NCI-H1436 treated with DMSO at 0.1 percent for 48 hours (cell line): ENCODE measurements around the gene KREMEN2.

Source experiments
- DNase-seq: peaks from one replicate; lab custom pipeline; 2025; lab: John Stamatoyannopoulos, UW

KREMEN2 gene

GRCh38 chr16:2980227-2981176 is 16.4 kb downstream of the KREMEN2 start, which contains the start of gene PKMYT1:
PKMYT1 (minus strand) TSS chr16:2980446; CDS start chr16:2979657, 789 bp downstream.
- DNase-seq = no peak

DNA sequence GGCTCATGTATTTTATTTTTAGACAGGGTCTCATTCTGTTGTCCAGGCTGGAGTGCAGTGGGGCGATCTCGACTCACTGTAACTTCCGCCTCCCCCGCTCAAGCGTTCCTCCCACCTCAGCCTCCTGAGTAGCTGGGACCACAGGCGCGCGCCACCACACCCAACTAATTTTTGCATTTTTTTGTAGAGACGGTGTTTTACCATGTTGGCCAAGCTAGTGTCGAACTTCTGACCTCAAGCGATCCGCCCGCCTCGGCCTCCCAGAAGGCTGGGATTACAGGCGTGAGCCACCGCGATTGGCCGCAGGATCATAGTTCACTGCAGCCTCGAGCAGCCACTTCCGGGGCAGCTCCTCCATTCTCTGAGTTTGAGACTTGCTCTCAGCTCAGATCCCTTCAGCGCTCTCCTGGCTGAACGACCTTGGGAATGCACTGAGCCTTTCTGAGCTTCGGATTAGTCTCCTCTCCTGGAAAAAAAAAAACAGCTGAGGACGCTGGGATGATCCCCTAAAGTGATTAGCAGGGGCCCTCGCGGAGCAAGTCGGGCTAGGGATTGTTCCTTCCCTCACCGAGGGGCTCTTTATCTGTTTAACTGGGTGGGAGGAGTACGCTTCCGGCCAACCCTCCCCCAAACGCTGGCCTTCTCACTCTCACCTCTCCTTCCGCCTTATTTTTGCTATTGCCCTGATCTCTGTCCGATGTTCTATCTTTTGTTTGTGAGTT is 17.3 kb downstream of the KREMEN2 start:
- no peak for DNase-seq

DNA sequence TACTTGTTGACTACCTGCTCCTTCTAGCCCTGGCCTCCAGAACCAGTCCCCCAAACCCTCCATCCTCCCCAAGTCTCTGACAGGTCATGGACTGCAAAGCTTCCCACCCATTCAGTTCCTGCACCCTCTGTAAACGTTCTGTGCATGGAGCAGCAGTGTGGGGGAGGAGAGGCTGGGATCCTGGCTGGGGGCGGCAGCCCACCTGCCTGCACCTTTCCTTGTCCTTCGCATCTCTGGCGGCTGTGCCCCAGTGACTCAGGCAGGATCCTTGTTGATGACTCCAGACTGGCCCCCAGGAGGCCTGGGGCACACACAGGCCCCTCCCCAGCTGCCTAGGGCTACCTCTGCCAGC is 17.8 kb downstream of the KREMEN2 start:
- DNase-seq = no peak

DNA sequence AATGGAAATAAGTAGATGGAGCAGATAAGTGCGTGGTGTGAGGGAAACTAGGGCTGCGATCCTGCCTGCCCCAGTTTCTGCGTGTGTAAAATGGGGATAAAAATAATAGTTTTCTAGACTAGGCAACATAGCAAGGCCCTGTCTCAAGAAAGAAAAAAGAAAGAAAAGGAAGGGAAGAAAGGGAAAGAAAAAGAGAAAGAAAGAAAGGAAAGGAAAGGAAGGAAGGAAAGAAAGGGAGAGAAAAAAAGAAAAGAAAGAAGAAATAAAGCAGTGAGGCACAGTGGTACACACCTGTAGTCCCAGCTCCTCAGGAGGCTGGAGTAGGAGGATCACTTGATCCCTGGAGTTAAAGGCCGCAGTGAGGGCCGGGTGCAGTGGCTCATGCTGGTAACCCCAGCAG is 18.3 kb downstream of the KREMEN2 start:
- no peak for DNase-seq

- no peak for DNase-seq
Observed at GRCh38 chr16:2983706-2984136, 19.6 kb downstream of the KREMEN2 start.

DNA sequence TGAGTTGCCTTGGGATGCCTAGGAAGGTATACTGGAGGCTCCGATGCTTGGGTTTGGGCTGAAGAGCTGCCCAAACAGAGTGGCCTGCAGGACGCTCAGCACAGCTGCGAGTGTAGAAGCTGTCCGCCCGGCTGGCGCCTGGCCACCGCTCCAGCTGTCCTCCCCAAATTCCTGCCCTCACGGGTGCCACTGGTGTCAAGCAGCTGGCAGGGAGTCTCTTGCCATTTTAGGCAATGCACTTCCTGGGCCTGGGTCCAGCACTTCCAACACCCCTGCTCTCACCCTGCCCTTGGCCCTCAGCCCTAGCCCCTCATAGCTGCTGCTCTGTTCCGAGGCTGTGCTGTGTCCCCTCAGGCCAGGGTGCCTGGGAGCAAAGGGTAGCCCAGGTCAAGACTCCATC is 21.4 kb downstream of the KREMEN2 start:
- no peak for DNase-seq

DNA sequence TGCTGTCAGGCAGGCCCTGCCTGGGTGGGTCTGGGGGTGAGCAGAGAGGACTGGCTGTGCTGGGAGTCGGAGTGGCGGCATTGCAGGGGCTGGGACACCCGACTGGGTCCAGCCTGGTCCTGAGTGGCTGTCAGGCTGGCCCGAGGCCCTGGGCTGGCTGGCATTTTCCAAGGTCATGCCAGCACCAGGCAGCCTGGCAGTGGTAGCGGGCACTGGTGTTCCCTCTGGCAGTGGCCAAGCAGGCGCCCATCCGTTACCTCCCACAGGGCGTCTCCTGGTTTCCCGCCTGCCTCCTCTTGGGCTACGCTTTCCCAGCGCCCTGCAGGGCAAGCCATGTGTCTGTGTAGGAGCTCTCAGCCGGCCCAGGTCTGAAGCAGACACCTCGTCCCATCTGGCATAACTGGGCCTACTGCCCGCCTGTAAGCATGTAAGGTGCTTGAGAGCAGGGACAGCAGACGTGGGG is 21.8 kb downstream of the KREMEN2 start:
- DNase-seq = no peak

DNA sequence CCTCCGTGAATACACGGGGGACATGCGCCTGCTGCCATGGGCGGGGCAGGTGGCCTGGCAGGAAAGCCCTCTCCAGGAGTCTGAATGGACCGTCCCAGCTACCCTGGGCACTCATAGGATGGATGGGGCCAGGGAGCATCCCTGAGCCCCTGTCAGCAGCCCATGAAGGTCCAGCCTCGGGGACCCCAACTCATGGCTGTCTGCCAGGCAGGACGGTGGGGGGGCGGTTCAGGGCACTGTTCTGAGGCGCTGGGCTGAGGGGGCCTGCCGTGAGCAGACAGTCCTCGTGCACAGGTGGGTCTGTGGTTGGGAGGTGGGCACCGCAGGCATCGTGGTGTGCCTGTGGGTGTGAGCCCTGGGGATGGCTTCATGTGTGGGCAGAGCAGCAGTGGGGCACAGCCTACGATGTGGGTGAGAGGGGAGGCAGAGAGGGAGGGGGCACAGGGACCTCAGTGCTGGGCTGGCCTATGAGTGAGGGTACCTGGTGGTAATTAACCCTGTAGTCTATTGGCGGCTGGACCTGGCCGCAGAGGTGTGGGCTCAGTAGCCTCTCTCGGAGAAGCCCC is 22.6 kb downstream of the KREMEN2 start:
- no peak for DNase-seq

GRCh38 chr16:2987286-2987685 is 23.2 kb downstream of the KREMEN2 start:
- DNase-seq = no peak

- no peak for DNase-seq
Observed at GRCh38 chr16:2987833-2988232, 23.8 kb downstream of the KREMEN2 start.

DNA sequence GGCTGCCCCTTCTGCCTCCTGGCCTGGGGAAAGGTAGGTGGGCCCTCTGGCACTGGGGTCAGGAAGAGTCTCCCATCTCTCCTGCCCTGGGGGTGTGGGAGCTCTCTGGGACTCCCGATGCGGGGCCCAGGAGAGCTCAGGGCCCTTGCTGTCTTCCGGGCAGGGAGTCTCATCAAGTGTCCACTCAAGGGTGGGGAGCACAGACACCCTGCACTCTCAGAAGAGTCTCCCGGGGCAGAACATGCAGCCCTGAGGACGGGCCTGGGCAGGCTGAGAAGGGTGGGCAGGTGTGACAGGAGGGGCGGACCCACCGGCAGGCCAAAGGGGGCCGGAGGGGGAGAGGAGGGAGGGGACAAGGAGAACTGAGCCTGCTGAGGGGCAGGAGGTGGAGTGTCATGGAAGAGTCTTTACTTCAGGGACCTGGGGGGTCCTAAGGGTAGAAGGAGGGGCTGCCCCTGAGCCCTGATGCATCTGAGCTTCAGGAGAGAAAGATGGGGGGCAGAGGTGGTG is 24.6 kb downstream of the KREMEN2 start:
- DNase-seq = no peak

GRCh38 chr16:2990891-2991290 is 26.8 kb downstream of the KREMEN2 start:
- no peak for DNase-seq

- no peak for DNase-seq
Observed at GRCh38 chr16:2991566-2992261, 27.6 kb downstream of the KREMEN2 start.

GRCh38 chr16:2992383-2993081 is 28.5 kb downstream of the KREMEN2 start:
- no peak for DNase-seq

DNA sequence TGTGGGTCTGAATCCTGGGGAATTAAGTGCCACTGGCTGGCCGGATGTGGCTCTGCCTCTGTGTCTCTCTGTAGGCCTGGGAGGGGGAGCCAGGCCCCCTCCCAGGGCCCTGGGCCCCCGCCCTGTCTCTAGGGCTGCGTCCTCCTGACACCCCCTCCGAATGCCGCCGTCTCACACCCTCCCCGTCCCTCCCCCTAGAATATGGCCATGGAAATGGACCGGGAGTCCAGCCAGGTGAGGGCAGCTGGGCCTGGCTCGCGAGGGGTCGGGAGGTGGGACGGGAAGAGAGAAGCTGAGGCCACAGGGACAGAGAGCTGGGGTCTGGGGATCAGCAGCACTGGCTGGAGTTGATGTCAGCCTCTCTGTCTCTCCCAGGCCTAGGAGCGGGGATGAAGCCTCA is 32.2 kb downstream of the KREMEN2 start:
- no peak for DNase-seq

DNA sequence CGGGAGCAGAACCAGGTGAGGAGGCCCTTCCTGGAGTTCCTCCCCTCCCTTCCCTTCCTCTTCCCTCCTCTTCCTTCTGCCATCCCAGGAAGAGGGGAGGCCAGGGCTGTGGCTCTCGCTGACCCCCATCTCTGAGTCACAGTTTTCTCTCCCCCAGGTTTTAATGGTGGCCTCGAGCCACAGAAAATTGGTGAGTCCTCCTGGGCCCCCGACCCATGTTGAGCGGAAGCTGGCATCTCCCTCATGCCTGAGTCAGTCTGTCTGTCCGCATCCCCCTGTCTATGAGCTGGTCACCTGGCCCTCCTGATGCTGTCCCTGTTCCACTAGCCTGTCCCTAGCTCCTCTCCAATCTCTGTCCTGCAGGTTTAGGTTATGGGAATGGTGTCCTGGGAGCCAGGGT is 35.9 kb downstream of the KREMEN2 start:
- DNase-seq = no peak

DNA sequence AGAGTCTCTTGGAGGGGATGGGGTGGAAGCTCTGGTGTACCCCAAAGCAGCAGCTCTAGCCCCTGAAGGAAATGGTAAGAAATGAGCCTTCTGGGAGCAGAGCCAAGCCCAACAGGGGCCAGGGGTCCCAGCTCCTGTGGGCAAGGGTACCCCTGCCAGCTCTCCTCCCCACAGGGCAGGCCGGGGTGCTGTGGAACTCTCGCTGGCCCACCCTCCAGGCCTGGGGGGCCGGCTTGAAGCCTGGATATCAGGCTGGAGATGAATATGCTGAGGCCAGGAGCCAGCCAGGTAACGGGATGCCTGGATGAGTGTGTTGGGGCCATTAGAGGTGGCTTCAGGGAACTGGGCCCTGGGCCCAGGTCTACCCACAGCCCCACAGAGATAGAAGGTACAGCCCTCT is 36.5 kb downstream of the KREMEN2 start:
- DNase-seq = no peak

GRCh38 chr16:3001316-3001715 is 37.2 kb downstream of the KREMEN2 start:
- no peak for DNase-seq

GRCh38 chr16:3003582-3004270 is 39.7 kb downstream of the KREMEN2 start:
- peak; percentile 96 for DNase-seq

GRCh38 chr16:3004319-3004718 is 40.2 kb downstream of the KREMEN2 start:
- DNase-seq = no peak
